Activated CD8-positive, alpha-beta memory T cell treated with anti-CD3 and anti-CD28 coated beads for 36 hours (primary cell): ENCODE measurements around the gene PIGN. TPM values are rescaled to one million over a fixed set of nuclear protein-coding genes. Genes with fewer than 3 reads are reported as not detected.

ENCODE experiments used
- CTCF ChIA-PET: fragments of 350-600 bp; sonication (Branson Sonifier 250); formaldehyde crosslinking; loops from one replicate; lab custom pipeline; 2021; ENCODE audit warnings: antibody characterized with exemption; lab: Charles Lee
- POLR2A ChIA-PET: fragments of 350-600 bp; sonication (Branson Sonifier 250); formaldehyde crosslinking; loops from one replicate; lab custom pipeline; 2021; ENCODE audit warnings: antibody characterized with exemption; lab: Charles Lee
- total RNA-seq, 2 experiments: library from RNA; stranded (reverse); gene quantifications; one replicate each; pipeline ENCODE4 v1.2.3, GENCODE V29; 2021

The PIGN gene
- total RNA-seq, 2 experiments from 2014 or later = 23.0 to 24.8 TPM

- CTCF ChIA-PET = no interaction called here
- POLR2A ChIA-PET = no interaction called here
Measured at GRCh38 chr18:62030091-62030985, 156.5 kb downstream of the PIGN start.

- CTCF ChIA-PET = no interaction called here
Measured at GRCh38 chr18:62028715-62029114, 158.1 kb downstream of the PIGN start.

GRCh38 chr18:62027914-62028520 lies 158.8 kb downstream of the PIGN start:
- POLR2A ChIA-PET = no interaction called here
- CTCF ChIA-PET = no interaction called here

More at GRCh38 chr18:62028715-62029114, 158.1 kb downstream of the PIGN start:
- POLR2A ChIA-PET = no interaction called here

GRCh38 chr18:62026586-62026985 lies 160.3 kb downstream of the PIGN start:
- CTCF ChIA-PET = no interaction called here
- POLR2A ChIA-PET = no interaction called here

- ChIA-PET CTCF (no interaction called here), POLR2A (no interaction called here)
Measured at GRCh38 chr18:62024983-62025382, 161.9 kb downstream of the PIGN start.

GRCh38 chr18:62023536-62023935 lies 163.3 kb downstream of the PIGN start:
- ChIA-PET POLR2A (no interaction called here), CTCF (no interaction called here)

- CTCF ChIA-PET = no interaction called here
Measured at GRCh38 chr18:62018759-62019041, 168.2 kb downstream of the PIGN start.

GRCh38 chr18:62018034-62018758 lies 168.7 kb downstream of the PIGN start:
- CTCF ChIA-PET = no interaction called here
- POLR2A ChIA-PET = no interaction called here

More at GRCh38 chr18:62018759-62019041, 168.2 kb downstream of the PIGN start:
- POLR2A ChIA-PET = no interaction called here

- ChIA-PET CTCF (no interaction called here), POLR2A (no interaction called here)
Measured at GRCh38 chr18:62017618-62018017, 169.2 kb downstream of the PIGN start.

GRCh38 chr18:62011416-62011815 lies 175.4 kb downstream of the PIGN start:
- ChIA-PET POLR2A (no interaction called here), CTCF (no interaction called here)

GRCh38 chr18:62009521-62009920 lies 177.3 kb downstream of the PIGN start:
- CTCF ChIA-PET = no interaction called here

GRCh38 chr18:62001396-62001795 lies 185.5 kb downstream of the PIGN start:
- CTCF ChIA-PET = no interaction called here
- POLR2A ChIA-PET = no interaction called here

More at GRCh38 chr18:62009521-62009920, 177.3 kb downstream of the PIGN start:
- POLR2A ChIA-PET = no interaction called here

GRCh38 chr18:61998957-61999356 lies 187.9 kb downstream of the PIGN start:
- POLR2A ChIA-PET = no interaction called here
- CTCF ChIA-PET = no interaction called here

GRCh38 chr18:61998335-61998734 lies 188.5 kb downstream of the PIGN start:
- ChIA-PET POLR2A (no interaction called here), CTCF (no interaction called here)

GRCh38 chr18:61995618-61996017 lies 191.2 kb downstream of the PIGN start:
- POLR2A ChIA-PET = no interaction called here
- CTCF ChIA-PET = no interaction called here

- ChIA-PET POLR2A (no interaction called here), CTCF (no interaction called here)
Measured at GRCh38 chr18:61993831-61994230, 193.0 kb downstream of the PIGN start.

GRCh38 chr18:61992923-61993322 lies 193.9 kb downstream of the PIGN start:
- ChIA-PET POLR2A (no interaction called here), CTCF (no interaction called here)

- ChIA-PET POLR2A (no interaction called here), CTCF (no interaction called here)
Measured at GRCh38 chr18:61992285-61992684, 194.6 kb downstream of the PIGN start.

- POLR2A ChIA-PET = no interaction called here
- CTCF ChIA-PET = interaction anchor here (0.6 kb wide), 1 partner anchor 1995 kb away, joined by 3 read pairs; no protein-coding TSS in a partner anchor
Measured at GRCh38 chr18:61991836-61992235, 195.0 kb downstream of the PIGN start.

- POLR2A ChIA-PET = no interaction called here
- CTCF ChIA-PET = interaction anchor here (0.6 kb wide), 1 partner anchor 1995 kb away, joined by 3 read pairs; no protein-coding TSS in a partner anchor
Measured at GRCh38 chr18:61991201-61991600, 195.7 kb downstream of the PIGN start.
